ENCODE measurements around the gene GLRX.

The GLRX gene

DNA sequence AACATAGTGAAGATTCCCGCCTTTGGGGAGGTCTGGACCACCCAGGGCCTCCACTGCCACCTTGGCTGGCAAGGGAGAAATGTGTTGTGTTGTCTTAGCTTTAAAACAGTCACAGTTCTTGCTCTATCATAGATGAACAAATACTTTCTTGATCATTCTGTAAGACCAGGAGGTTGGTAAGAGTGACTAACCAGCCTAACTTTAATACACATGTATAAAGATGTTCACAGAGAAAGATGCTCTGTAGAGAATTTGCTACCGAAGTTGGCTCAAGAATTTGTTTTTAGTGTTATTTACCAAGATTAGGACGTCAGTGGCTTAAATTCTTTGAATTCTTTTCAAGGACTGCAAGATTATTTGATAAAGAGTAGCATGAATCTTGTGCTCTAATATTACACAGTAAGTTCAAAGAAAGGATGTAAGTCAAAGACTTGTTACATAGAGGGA is 28.4 kb downstream of the GLRX start:
- TF ChIP-seq, protein P1, sequence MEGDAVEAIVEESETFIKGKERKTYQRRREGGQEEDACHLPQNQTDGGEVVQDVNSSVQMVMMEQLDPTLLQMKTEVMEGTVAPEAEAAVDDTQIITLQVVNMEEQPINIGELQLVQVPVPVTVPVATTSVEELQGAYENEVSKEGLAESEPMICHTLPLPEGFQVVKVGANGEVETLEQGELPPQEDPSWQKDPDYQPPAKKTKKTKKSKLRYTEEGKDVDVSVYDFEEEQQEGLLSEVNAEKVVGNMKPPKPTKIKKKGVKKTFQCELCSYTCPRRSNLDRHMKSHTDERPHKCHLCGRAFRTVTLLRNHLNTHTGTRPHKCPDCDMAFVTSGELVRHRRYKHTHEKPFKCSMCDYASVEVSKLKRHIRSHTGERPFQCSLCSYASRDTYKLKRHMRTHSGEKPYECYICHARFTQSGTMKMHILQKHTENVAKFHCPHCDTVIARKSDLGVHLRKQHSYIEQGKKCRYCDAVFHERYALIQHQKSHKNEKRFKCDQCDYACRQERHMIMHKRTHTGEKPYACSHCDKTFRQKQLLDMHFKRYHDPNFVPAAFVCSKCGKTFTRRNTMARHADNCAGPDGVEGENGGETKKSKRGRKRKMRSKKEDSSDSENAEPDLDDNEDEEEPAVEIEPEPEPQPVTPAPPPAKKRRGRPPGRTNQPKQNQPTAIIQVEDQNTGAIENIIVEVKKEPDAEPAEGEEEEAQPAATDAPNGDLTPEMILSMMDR (IDR thresholded peaks at IDR 0.05; ENCODE audit: insufficient read depth, low read length, poor library complexity, severe bottlenecking): no peak
- H3K27me3 ChIP-seq (replicated peaks; ENCODE audit: control insufficient read depth, insufficient read depth, low read length): no peaks in the 10 kb centered on the region
- no peak for DNase-seq (ENCODE audit: extremely low read depth, insufficient read length)
- H3K4me3 ChIP-seq (replicated peaks; ENCODE audit: low read depth, low read length): no peak overlapping the region
- no peaks in the 10 kb centered on the region for H3K36me3 ChIP-seq (ENCODE audit: control insufficient read depth, insufficient read depth, low read length)

DNA sequence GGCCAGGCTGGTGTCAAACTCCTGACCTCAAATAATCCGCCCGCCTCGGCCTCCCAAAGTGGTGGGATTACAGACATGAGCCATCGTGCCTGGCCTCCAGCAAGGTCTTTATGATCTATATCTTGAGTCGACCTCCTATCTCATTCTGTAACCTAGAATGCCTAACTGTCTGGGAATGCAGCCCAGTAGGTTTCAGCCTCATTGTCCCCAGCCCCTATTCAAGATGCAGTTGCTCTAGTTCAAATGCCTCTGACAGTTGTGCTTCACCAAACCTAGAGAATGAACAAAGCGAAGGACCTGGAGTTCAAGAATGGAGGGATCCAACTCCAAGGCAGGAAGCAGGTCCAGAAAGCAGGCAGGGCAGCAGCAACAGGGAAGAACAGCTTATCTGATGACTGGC is 30.8 kb downstream of the GLRX start:
- Histone ChIP-seq H3K4me3 (replicated peaks; ENCODE audit: low read depth, low read length) (no peak overlapping the region), H3K27me3 (replicated peaks; ENCODE audit: control insufficient read depth, insufficient read depth, low read length) (no peaks in the 10 kb centered on the region), H3K36me3 (ENCODE audit: control insufficient read depth, insufficient read depth, low read length) (no peaks in the 10 kb centered on the region; the same call in 1 of the 2 replicates)
- TF ChIP-seq, protein P1 (IDR thresholded peaks at IDR 0.05; ENCODE audit: insufficient read depth, low read length, poor library complexity, severe bottlenecking): no peak
- DNase-seq (ENCODE audit: extremely low read depth, insufficient read length): no peak

DNA sequence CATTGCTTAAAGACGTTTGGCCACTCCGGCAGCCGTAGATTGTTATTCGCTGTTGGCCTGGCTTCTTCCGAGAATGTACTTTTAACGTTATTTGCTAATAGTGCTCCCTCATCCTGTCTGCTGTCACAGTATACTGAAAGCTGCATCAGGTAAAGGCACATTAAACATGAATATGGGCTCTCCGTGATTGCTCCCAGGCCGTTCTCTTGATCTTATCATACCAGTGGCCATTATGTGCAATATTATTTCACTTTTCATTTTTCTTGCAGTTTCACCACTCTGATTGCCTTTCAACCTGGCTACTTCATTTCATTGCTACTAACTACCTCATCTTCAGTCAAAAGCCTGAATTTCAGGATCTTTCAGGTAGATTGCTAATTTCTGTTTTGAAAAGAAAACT is 34.0 kb downstream of the GLRX start:
- TF ChIP-seq, protein P1 (IDR thresholded peaks at IDR 0.05; ENCODE audit: insufficient read depth, low read length, poor library complexity, severe bottlenecking): no peak
- Histone ChIP-seq H3K27me3 (replicated peaks; ENCODE audit: control insufficient read depth, insufficient read depth, low read length) (no peaks in the 10 kb centered on the region), H3K4me3 (replicated peaks; ENCODE audit: low read depth, low read length) (no peak overlapping the region), H3K36me3 (ENCODE audit: control insufficient read depth, insufficient read depth, low read length) (no peaks in the 10 kb centered on the region; the same call in 1 of the 2 replicates)
- no peak for DNase-seq (ENCODE audit: extremely low read depth, insufficient read length)

DNA sequence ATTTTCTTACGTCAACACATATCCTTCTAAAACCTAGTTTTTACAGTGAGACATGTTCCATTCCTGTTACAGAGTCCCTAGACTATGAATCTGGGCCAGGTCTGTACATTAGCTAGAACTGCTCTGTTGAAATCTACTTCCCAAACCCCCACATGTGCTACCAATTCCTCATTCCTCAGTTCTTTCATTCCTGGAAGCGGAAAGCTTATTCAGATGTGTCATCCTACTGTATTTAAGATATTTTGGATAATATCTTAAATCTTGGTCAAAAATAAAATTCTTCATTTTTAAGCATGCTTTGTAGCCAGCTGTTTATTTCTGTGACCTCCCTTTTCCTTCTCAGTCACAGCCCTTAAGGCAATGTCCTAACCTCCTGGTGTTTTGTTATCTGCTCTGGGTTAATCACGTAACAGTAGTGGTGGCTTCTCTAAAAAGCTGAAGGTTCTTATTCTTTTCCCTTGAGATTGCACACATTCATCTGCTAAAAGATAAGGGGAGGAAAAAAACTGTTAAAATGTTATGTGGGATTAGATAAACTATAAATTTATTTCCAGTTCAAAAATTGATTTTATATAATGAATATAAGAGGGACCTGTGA is 35.6 kb downstream of the GLRX start:
- Histone ChIP-seq H3K27me3 (replicated peaks; ENCODE audit: control insufficient read depth, insufficient read depth, low read length) (no peaks in the 10 kb centered on the region), H3K4me3 (replicated peaks; ENCODE audit: low read depth, low read length) (no peak overlapping the region), H3K36me3 (ENCODE audit: control insufficient read depth, insufficient read depth, low read length) (no peaks in the 10 kb centered on the region; the same call in 1 of the 2 replicates)
- no peak for DNase-seq (ENCODE audit: extremely low read depth, insufficient read length)
- TF ChIP-seq, protein P1 (IDR thresholded peaks at IDR 0.05; ENCODE audit: insufficient read depth, low read length, poor library complexity, severe bottlenecking): no peak

DNA sequence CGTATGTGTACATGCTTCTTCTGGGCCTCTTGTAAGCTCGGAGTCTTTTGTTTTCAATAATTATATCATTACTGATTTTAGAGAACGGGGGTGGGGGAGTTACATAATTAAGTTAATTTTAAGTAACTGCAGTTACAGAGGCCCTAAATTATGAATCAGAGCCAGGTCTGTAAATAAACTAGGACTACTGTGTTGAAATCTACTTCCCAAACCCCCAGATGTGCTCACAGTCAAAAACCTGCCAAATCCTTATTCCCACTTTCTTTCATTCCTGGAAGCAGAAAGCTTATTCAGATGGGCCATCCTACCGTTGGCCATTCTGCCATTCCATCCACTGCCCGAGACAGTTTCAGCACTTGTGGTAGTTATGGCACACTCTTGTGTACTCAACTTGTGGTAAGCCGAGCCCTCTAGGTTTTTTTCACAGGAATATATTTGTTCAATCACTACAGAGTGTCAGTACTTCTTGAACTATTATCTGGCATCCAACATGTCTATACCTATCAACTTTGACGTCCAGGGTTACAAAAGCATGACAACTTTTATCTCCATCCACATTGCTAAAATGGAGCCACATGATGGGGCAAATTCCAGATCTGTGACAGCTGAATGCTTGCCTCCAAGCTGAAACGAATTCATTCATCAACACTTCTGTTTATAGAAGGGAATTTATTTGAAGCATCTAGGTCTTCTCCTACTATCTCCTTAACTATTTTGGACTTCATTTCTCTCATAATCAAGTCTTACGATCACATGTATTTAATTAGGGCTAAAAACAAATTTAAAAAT is 37.8 kb downstream of the GLRX start:
- no peak for DNase-seq (ENCODE audit: extremely low read depth, insufficient read length)
- TF ChIP-seq, protein P1 (IDR thresholded peaks at IDR 0.05; ENCODE audit: insufficient read depth, low read length, poor library complexity, severe bottlenecking): no peak
- no peaks in the 10 kb centered on the region for H3K27me3 ChIP-seq (replicated peaks; ENCODE audit: control insufficient read depth, insufficient read depth, low read length)
- H3K4me3 ChIP-seq (replicated peaks; ENCODE audit: low read depth, low read length): no peak overlapping the region
- no peaks in the 10 kb centered on the region; the same call in 1 of the 2 replicates for H3K36me3 ChIP-seq (ENCODE audit: control insufficient read depth, insufficient read depth, low read length)
